Measurements from ENCODE around the gene HES3.

Gene HES3

GRCh38 chr1:6292102-6292501 lies 48.1 kb downstream of the HES3 start:
- TF ChIP-seq POLR2A (IDR thresholded peaks at IDR 0.05; ENCODE audit: low read depth, low read length) = no peak
- no peak for TF ChIP-seq POLR2AphosphoS5 (IDR thresholded peaks at IDR 0.05; ENCODE audit: low read depth, low read length)
- TF ChIP-seq TAF1 (IDR thresholded peaks at IDR 0.05; ENCODE audit: low read depth, low read length) = no peak
- TF ChIP-seq SPI1 (IDR thresholded peaks at IDR 0.05; ENCODE audit: low read depth, low read length) = no peak
- no peak for TF ChIP-seq POU2F2 (IDR thresholded peaks at IDR 0.05; ENCODE audit: low read depth, low read length)
- no peak for TF ChIP-seq PAX5 (IDR thresholded peaks at IDR 0.05; ENCODE audit: insufficient read depth, low read length, severe bottlenecking)
- DNase-seq (ENCODE audit: insufficient read length, low spot score) (no peak), FAIRE-seq (no peak)

GRCh38 chr1:6294080-6294889 lies 50.3 kb downstream of the HES3 start:
- TF ChIP-seq TAF1 (IDR thresholded peaks at IDR 0.05; ENCODE audit: low read depth, low read length) (no peak), SPI1 (IDR thresholded peaks at IDR 0.05; ENCODE audit: low read depth, low read length) (no peak), POLR2AphosphoS5 (IDR thresholded peaks at IDR 0.05; ENCODE audit: low read depth, low read length) (no peak), POU2F2 (IDR thresholded peaks at IDR 0.05; ENCODE audit: low read depth, low read length) (no peak), POLR2A (IDR thresholded peaks at IDR 0.05; ENCODE audit: low read depth, low read length) (no peak), PAX5 (IDR thresholded peaks at IDR 0.05; ENCODE audit: insufficient read depth, low read length, severe bottlenecking) (no peak)
- DNase-seq (ENCODE audit: insufficient read length, low spot score) (no peak), FAIRE-seq (no peak)

- TF ChIP-seq POU2F2 (IDR thresholded peaks at IDR 0.05; ENCODE audit: low read depth, low read length) = no peak
- no peak for TF ChIP-seq POLR2A (IDR thresholded peaks at IDR 0.05; ENCODE audit: low read depth, low read length)
- TF ChIP-seq POLR2AphosphoS5 (IDR thresholded peaks at IDR 0.05; ENCODE audit: low read depth, low read length) = no peak
- no peak for TF ChIP-seq PAX5 (IDR thresholded peaks at IDR 0.05; ENCODE audit: insufficient read depth, low read length, severe bottlenecking)
- no peak for TF ChIP-seq SPI1 (IDR thresholded peaks at IDR 0.05; ENCODE audit: low read depth, low read length)
- no peak for TF ChIP-seq TAF1 (IDR thresholded peaks at IDR 0.05; ENCODE audit: low read depth, low read length)
- FAIRE-seq = no peak
- DNase-seq (ENCODE audit: insufficient read length, low spot score) = no peak
These were observed 51.0 kb downstream of the HES3 start for GRCh38 chr1:6294890-6295556.

Measured in GM12891 (cell line).